CD14-positive monocyte (primary cell): Measurements from ENCODE around the gene GFM1. TPM values are rescaled to one million over a fixed set of nuclear protein-coding genes. Genes with fewer than 3 reads are reported as not detected.

Experiments used
- DNase-seq, 3 donors: peaks; one replicate each; pipeline ENCODE4 v3.0.0-alpha.2; 2011 to 2022
- H2AFZ ChIP-seq: 2 replicates; pipeline ENCODE4 v1.6.0; 2012; ENCODE audit warnings: mild to moderate bottlenecking, low read depth, low read length, inconsistent platforms; ENCODE audit not compliant: insufficient read depth, poor library complexity, severe bottlenecking
- H3K27ac ChIP-seq, 2 donors: 1 replicate in 1 of 2; 2 replicates in 1 of 2; pipeline ENCODE4 v1.5.1; 2012 to 2013; ENCODE audit warnings: low read length in 2 of 2, control low read depth in 1 of 2, inconsistent platforms in 1 of 2, low read depth in 1 of 2, mild to moderate bottlenecking in 1 of 2
- H3K27me3 ChIP-seq, 2 donors: one replicate each; pipeline versions ENCODE4 v1.6.0 to v1.6.1; 2011 to 2013; ENCODE audit warnings: low read length in 2 of 2; ENCODE audit not compliant: control insufficient read depth in 2 of 2, insufficient read depth in 2 of 2
- H3K36me3 ChIP-seq, 2 donors: replicated peaks in 1 of 2; 1 replicate in 1 of 2; 2 replicates in 1 of 2; pipeline versions ENCODE4 v1.5.1 to v1.6.1; 2012 to 2013; ENCODE audit warnings: low read length in 2 of 2, control low read depth in 1 of 2, inconsistent platforms in 1 of 2, mild to moderate bottlenecking in 1 of 2; ENCODE audit not compliant: insufficient read depth in 2 of 2, control insufficient read depth in 1 of 2
- H3K4me1 ChIP-seq, 2 donors: 1 replicate in 1 of 2; 2 replicates in 1 of 2; pipeline versions ENCODE4 v1.5.1 to v1.6.1; 2012 to 2013; ENCODE audit warnings: low read length in 2 of 2, control low read depth in 1 of 2, inconsistent platforms in 1 of 2, mild to moderate bottlenecking in 1 of 2, moderate library complexity in 1 of 2; ENCODE audit not compliant: insufficient read depth in 2 of 2, control insufficient read depth in 1 of 2
- H3K4me2 ChIP-seq: replicated peaks from 2 replicates; pipeline ENCODE3; 2012; ENCODE audit warnings: low read length, moderate library complexity, mild to moderate bottlenecking; ENCODE audit not compliant: poor library complexity, severe bottlenecking; ENCODE audit errors: extremely low read depth
- H3K4me3 ChIP-seq, 3 experiments: fragments of 200-600 bp in 1 of 3; sonication (generic) in 1 of 3; replicated peaks in 1 of 3; 1 replicate in 2 of 3; 2 replicates in 1 of 3; pipeline ENCODE4 v1.5.1; 2011 to 2013; ENCODE audit warnings: low read length in 3 of 3, mild to moderate bottlenecking in 3 of 3, control low read depth in 2 of 3, low read depth in 2 of 3, inconsistent platforms in 1 of 3, moderate library complexity in 1 of 3
- H3K79me2 ChIP-seq: 2 replicates; pipeline ENCODE4 v1.6.0; 2012; ENCODE audit warnings: mild to moderate bottlenecking, control low read depth, inconsistent platforms, low read length, moderate library complexity; ENCODE audit not compliant: insufficient read depth
- H3K9ac ChIP-seq: 2 replicates; pipeline ENCODE4 v1.6.0; 2017; ENCODE audit warnings: low read length, mild to moderate bottlenecking; ENCODE audit not compliant: insufficient read depth, poor library complexity, severe bottlenecking
- H3K9me3 ChIP-seq, 2 donors: replicated peaks in 1 of 2; 1 replicate in 1 of 2; 2 replicates in 1 of 2; pipeline versions ENCODE4 v1.5.1 to v1.6.1; 2012 to 2013; ENCODE audit warnings: low read length in 2 of 2, control low read depth in 1 of 2; ENCODE audit not compliant: control insufficient read depth in 1 of 2, insufficient read depth in 1 of 2
- H4K20me1 ChIP-seq: 2 replicates; pipeline ENCODE4 v1.6.0; 2012; ENCODE audit warnings: mild to moderate bottlenecking, low read length, control low read depth, moderate library complexity; ENCODE audit not compliant: insufficient read depth
- H3K27ac Mint-ChIP-seq, 7 donors: one replicate each; pipeline ENCODE4 v1.8.0; 2020; ENCODE audit warnings: mild to moderate bottlenecking in 7 of 7, mixed read lengths in 7 of 7, moderate library complexity in 6 of 7, inconsistent platforms in 2 of 7
- H3K27me3 Mint-ChIP-seq, 3 donors: one replicate each; pipeline ENCODE4 v1.8.0; 2021 to 2022; ENCODE audit warnings: low read depth in 3 of 3, mild to moderate bottlenecking in 3 of 3, mixed read lengths in 3 of 3, moderate library complexity in 3 of 3, inconsistent platforms in 1 of 3
- H3K36me3 Mint-ChIP-seq, 2 donors: one replicate each; pipeline ENCODE4 v1.8.0; 2020; ENCODE audit warnings: mixed read lengths in 2 of 2, inconsistent platforms in 1 of 2, mild to moderate bottlenecking in 1 of 2
- H3K4me1 Mint-ChIP-seq: one replicate; pipeline ENCODE4 v1.8.0; 2020; ENCODE audit warnings: mild to moderate bottlenecking, mixed read lengths
- H3K4me3 Mint-ChIP-seq, 2 donors: one replicate each; pipeline ENCODE4 v1.8.0; 2020; ENCODE audit warnings: mild to moderate bottlenecking in 2 of 2, mixed read lengths in 2 of 2, moderate library complexity in 1 of 2
- H3K9me3 Mint-ChIP-seq, 7 donors: one replicate each; pipeline ENCODE4 v1.8.0; 2020 to 2022; ENCODE audit warnings: mixed read lengths in 7 of 7, mild to moderate bottlenecking in 6 of 7, moderate library complexity in 6 of 7, inconsistent platforms in 2 of 7
- WGBS: methylation state at CpG from one replicate; pipeline ENCODE4 v1.1.5; 2013; ENCODE audit warnings: missing lambda C conversion rate; ENCODE audit not compliant: insufficient coverage; 5-methylcytosine and 5-hydroxymethylcytosine counted together
- intact Hi-C, 2 donors: fragments of 100-400 bp; cut with micrococcal nuclease; formaldehyde crosslinking; loops; one replicate each; pipeline versions ENCODE4 v1.15.0 to v1.15.1; 2023
- polyA plus RNA-seq, 3 donors: library from polyadenylated mRNA; depleted of rRNA in 1 of 3; unstranded in 2 of 3; stranded (reverse) in 1 of 3; fragments of 300-500 nt in 2 of 3; fragments of >200 nt in 1 of 3; fragmentation: Illumina TruSeq in 2 of 3; gene quantifications; 1 replicate in 2 of 3; 2 replicates in 1 of 3; pipeline ENCODE4 v1.2.3, GENCODE V29; 2012 to 2021
- TF ChIP-seq, protein P1 (sequence below): fragments of 200-600 bp; IDR thresholded peaks from one replicate; pipeline ENCODE4 v1.8.0; 2022; ENCODE audit warnings: antibody characterized with exemption, mild to moderate bottlenecking

GFM1 gene
- polyA plus RNA-seq, 3 donors: 11.2 to 21.3 (median 18.5) TPM

DNA sequence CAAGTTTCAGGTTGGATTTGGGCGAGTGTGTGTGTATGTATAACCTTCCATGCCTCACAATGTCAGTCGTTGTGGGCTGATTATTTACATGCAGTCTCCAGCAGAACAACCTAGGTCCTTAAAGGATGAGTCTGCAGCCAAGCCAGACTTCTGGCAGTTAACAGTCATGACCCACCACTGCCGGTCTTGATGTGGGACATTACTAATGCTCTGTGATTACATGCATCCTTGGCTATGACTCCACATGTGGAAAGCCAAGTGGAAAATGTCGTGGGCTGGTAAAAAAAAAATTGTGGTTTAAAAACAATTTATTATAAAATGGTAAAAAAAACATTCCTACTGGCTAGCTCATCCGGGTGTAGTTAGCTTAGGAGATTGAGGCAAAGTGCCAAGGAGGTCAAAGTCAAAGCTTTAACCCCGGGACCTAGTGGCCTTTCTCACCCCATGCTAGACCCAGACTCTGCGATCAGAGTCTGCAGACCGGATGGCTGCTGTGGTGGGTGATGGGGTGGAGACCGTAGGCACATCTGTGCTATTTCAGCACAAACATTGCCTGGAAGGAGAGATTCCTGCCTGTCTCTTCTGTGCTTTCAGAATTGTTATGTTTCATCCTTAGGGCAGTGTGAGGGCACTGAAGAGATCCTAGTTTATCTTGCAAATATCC, 81.2 kb downstream of the GFM1 start:
- Histone ChIP-seq H3K27ac (no peak overlapping the region), H3K9me3 (no peaks in the 10 kb centered on the region), H3K9ac (no peak overlapping the region), H3K4me1 (peaks cover 16 to 24% of the 10 kb centered on the region in 2 donors), H3K36me3 (peaks cover 0 to 5% of the 10 kb centered on the region in 2 donors), H3K4me3 (no peak overlapping the region), H2AFZ (no peak overlapping the region), H3K27me3 (no peaks in the 10 kb centered on the region), H4K20me1 (no peaks in the 10 kb centered on the region), H3K4me2 (no peak overlapping the region), H3K79me2 (no peaks in the 10 kb centered on the region)
- H3K36me3 Mint-ChIP-seq: peaks cover 6 to 19% of the 10 kb centered on the region in 2 donors
- TF ChIP-seq, protein P1, sequence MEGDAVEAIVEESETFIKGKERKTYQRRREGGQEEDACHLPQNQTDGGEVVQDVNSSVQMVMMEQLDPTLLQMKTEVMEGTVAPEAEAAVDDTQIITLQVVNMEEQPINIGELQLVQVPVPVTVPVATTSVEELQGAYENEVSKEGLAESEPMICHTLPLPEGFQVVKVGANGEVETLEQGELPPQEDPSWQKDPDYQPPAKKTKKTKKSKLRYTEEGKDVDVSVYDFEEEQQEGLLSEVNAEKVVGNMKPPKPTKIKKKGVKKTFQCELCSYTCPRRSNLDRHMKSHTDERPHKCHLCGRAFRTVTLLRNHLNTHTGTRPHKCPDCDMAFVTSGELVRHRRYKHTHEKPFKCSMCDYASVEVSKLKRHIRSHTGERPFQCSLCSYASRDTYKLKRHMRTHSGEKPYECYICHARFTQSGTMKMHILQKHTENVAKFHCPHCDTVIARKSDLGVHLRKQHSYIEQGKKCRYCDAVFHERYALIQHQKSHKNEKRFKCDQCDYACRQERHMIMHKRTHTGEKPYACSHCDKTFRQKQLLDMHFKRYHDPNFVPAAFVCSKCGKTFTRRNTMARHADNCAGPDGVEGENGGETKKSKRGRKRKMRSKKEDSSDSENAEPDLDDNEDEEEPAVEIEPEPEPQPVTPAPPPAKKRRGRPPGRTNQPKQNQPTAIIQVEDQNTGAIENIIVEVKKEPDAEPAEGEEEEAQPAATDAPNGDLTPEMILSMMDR: no peak
- peaks cover 20% of the 10 kb centered on the region for H3K4me1 Mint-ChIP-seq
- DNase-seq: no peak
- no peak overlapping the region for H3K27ac Mint-ChIP-seq
- H3K27me3 Mint-ChIP-seq: peaks cover 0 to 9% (median 1%) of the 10 kb centered on the region in 3 donors
- H3K4me3 Mint-ChIP-seq: no peak overlapping the region
- intact Hi-C loops: loop anchor here in 1 of 2 donors (5.0 kb wide), 1 partner anchor 67 kb away; no protein-coding TSS in a partner anchor
- 63% methylated on average over 2 of the region's 9 CpGs for WGBS
- peaks cover 0 to 3% (median 0%) of the 10 kb centered on the region in 7 donors for H3K9me3 Mint-ChIP-seq

GRCh38 chr3:158727206-158728060, 83.1 kb downstream of the GFM1 start:
- Mint-ChIP-seq H3K4me1 (peaks cover 24% of the 10 kb centered on the region), H3K27me3 (peaks cover 2 to 15% (median 9%) of the 10 kb centered on the region in 3 donors), H3K9me3 (peaks cover 0 to 3% (median 0%) of the 10 kb centered on the region in 7 donors), H3K27ac (peak overlapping the region in 5 of 7 donors; percentile 52 to 74 (median 64)), H3K4me3 (peak overlapping the region; percentile 42 to 83), H3K36me3 (peaks cover 2 to 9% of the 10 kb centered on the region in 2 donors)
- 27% methylated on average over 7 of the region's 10 CpGs for WGBS
- H3K4me2 ChIP-seq: peak overlapping the region; percentile 76
- H3K79me2 ChIP-seq: no peaks in the 10 kb centered on the region
- H3K9me3 ChIP-seq: no peaks in the 10 kb centered on the region
- H3K4me3 ChIP-seq: peak overlapping the region in 2 of 3 experiments; percentile 45 to 66
- peak overlapping the region; percentile 52 for H2AFZ ChIP-seq
- peak overlapping the region in 1 of 2 donors; percentile 21 for H3K27ac ChIP-seq
- peaks cover 24 to 34% of the 10 kb centered on the region in 2 donors for H3K4me1 ChIP-seq
- no peak overlapping the region for H3K9ac ChIP-seq
- DNase-seq: peak; percentile 50 to 64 (median 63)
- no peaks in the 10 kb centered on the region for H4K20me1 ChIP-seq
- intact Hi-C loops: loop anchor here in 1 of 2 donors (5.0 kb wide), 1 partner anchor 65 kb away; no protein-coding TSS in a partner anchor
- H3K36me3 ChIP-seq: no peaks in the 10 kb centered on the region
- TF ChIP-seq, protein P1: peak; percentile 80
- peaks cover 0 to 10% of the 10 kb centered on the region in 2 donors for H3K27me3 ChIP-seq
